Measurements from ENCODE around the gene SNX2.
"Not testable (repeated sequence)": the region's sequence is repeated elsewhere in the genome, so short reads cannot be mapped to it uniquely, and the experiment has no call there.

The SNX2 gene

DNA sequence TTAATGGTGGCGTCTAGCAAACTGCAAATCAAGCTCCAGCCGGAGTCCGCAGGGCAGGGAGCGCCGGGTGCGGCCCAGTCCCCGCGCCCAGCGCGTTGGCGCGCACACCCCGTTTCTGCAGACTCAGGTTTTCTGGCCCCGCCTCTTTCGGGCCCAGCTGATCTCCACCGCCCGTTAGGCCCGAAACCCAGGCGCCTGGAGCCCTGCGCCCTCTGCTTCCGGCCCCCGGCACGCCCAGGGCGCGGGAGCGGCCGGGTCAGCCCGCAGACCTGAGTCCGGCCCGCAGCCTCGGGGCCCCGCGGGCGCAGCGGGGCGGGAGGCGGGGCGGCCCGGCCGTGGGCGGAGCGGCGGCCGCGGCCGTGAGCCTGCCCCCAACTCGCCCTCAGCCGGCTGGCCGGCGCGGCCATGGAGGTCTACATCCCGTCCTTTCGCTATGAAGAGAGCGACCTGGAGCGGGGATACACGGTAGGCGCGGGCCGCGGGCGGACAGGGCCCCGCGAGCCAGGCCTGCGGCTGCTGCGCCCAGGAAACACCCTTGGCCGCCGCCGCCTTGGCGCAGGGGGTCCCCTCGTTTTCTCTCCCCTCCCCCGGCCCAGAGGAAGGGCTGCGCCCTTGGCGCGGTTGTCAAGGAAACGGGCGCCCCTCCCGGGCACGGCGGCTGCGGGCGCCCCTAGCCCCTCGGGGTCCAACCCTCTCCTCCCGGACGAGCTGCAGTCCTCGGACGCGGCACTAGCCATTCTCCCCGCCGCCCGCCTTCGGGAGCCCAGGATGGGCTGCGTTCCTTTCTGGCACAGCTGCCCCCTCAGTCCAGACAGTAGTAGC is 70.6 kb downstream of the SNX2 start, which contains the start of gene SNX24:
TSS of gene SNX24 (plus strand) at position 385 of the 822 bp plus-strand sequence. CDS start at position 406, 21 bp downstream.
- DNase-seq = peak; percentile 82

DNA sequence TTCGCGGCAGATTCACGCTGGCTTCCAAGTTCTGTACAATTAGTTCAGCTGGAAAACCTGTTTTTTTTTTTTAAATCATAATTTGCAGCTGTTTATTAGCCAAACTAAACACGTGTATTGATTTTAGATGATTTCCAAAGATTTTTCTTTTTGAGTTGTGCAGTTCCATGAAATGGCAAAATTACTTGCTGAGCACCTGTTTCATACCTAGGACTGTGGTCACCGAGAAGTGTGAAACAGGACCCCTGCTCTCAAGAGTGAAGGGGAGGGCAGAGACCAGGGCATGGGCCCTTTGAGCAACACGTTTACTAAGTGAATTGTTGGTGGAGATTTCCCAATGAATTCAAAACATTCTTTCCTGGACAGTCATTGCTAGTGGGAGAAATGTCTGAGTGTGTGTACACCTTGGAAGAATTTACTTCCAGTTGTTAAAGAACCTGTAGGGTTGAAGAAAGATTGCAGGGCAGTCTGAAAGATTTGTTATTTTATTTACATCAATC is 71.2 kb downstream of the SNX2 start:
- no peak for DNase-seq

DNA sequence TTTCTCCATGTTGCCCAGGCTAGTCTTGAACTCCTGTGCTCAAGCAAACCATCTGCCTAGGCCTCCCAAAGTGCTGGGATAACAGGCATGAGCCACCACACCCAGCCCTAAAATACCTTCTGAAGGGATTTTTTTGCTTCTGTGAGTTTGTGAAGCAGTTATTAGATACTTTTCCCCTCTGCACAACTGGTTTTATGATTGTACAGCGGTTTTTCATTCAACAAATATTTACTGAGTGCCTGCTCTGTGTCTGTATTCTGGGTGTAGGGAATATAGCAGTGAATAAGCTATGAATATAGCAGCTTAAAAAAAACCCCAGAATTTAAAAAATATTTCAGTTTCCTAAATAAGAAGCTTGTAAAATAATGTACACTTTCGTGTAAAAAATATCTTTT is 72.8 kb downstream of the SNX2 start:
- no peak for DNase-seq

DNA sequence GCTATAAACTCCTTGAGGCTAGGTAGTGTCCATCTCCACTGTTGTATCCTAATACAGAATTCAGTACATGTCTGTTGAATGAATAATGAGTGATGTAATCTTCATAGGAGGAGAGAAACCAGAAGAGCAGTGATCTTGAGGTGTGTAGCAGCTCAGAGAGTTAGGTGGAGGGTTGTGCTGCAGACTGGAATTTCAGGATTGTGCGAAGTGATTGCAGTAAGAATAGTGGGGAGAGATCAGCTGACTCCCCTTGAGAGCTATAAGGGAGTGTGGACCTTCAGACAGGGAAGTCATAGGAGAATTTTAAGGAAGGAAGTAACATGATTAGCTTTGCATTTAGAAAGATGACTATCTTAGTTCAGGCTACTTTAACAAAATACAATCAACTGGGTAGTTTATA is 74.9 kb downstream of the SNX2 start:
- DNase-seq = no peak

DNA sequence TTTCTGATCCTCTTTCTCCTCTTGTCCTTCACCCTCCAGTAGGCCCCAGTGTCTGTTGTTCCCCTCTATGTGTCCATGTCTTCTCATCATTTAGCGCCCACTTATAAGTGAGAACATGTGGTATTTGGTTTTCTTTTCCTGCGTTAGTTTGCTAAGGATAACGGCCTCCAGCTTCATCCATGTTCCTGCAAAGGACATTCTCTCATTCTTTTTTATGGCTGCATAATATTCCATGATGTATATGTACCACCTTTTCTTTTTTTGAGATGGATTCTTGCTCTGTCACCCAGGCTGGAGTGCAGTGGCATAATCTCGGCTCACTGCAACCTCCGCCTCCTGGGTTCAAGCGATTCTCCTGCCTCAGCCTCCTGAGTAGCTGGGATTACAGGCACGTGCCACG is 82.7 kb downstream of the SNX2 start:
- DNase-seq = not testable (repeated sequence)

DNA sequence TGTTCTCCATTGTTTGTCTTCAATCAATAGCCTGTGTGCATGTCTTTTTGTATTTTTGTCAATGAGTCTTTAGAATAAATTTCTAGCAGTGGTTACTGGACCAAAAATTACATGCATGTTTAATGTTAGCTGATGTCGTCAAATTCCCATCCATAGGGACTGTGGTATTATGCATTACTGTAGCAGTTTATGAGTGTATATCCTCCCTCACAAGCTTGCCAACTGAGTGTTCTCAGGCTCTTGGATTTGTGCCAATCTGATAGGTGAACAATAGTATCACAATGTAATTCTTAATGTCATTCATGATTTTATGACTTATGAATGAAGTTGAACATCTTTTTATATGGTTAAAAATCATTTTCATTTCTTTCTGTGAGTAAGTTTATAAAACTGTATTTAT is 83.6 kb downstream of the SNX2 start:
- DNase-seq = no peak

DNA sequence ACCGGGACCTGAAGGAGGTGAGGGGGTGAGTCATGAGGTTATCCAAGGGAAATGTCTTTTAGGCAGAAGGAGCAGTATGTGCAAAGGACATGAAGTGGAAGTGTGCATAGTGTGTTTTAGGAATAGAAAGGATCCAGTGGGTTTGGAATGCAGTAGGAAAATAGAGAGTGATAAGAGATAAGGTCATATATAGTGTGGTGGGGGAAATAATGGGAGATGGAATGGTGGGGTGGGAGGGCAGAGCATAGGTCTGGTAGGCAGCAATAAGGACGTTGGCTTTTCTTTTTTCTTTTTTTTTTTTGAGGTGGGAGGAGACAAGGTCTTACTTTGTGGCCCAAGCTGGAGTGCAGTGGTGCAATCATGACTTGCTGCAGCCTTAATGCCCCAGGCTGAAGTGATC is 88.4 kb downstream of the SNX2 start:
- no peak for DNase-seq

DNA sequence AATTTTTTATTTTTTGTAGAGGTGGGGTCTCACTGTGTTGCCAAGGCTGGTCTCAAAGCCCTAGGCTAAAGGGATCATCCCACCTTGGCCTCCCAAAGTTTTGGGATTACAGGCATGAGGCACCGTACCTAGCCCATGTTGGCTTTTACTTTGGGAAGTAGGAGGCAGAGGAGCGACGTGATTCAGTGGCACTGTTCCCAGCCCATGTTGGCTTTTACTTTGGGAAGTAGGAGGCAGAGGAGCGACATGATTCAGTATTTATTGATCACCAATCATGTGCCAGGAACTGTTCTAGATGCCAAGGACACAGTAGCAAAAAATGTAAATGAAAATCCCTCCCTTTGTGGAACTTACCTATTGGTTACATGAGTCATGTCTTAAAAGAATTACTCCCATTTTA is 88.8 kb downstream of the SNX2 start:
- no peak for DNase-seq

DNA sequence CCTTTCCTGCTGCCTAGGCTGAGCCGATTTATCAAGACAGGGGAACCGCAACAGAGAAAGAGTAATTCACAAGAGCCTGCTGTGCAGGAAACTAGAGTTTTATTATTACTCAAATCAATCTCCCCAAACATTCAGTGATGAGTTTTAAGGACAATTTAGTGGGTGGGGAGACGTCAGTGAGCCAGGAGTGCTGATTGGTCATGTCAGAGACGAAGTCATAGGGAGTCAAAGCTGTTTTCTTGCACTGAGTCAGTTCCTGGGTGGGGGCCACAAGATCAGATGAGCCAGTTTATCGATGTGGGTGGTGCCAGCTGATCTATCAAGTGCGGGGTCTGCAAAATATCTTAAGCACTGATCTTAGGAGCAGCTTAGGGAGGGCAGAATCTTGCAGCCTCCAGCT is 89.5 kb downstream of the SNX2 start:
- DNase-seq = no peak

DNA sequence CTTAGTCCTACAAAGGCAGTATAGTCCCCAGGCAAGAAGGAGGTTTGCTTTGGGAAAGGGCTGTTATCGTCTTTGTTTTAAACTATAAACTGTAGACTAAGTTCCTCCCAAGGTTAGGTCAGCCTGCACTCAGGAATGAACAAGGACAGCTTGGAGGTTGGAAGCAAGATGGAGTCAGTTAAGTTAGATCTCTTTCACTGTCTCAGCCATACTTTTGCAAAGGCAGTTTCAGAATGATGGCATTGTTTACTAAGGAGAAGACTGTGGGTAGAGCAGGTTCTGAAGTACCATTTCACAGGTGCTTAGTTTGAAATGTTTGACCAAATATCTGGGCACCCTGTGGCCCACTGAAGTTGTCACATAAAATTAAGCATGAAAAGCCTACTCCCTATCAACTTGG is 90.0 kb downstream of the SNX2 start:
- no peak for DNase-seq

DNA sequence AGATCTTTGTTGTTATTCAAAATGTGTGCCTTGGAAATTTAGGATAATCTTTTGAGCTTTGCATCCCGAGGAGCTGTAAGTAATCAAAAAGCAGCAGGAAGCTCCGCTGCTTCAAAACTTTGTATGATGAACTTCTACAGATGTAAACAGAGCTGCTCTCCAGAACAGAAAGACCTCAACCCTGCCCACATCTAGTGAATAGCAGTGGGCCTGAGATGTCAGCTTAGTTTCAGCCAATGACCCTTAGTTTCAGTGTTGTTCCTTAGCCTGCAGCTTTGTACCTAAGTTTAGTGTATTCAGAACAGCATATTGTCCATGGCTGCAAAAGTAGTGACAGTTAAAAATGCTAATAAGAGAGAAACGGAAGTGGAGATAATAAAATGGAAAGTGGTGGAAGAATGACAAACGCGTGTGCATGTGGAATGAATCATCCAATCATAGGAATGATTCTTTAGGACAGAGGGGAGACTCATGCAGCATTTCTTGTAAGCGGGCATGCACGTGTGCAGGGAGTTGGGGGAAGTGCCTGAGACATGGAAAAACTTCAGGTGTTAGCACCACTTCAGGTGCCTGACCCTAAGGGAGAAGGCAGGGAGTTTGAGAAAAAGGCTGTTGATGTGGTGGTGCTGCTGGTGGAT is 95.5 kb downstream of the SNX2 start:
- DNase-seq = no peak

DNA sequence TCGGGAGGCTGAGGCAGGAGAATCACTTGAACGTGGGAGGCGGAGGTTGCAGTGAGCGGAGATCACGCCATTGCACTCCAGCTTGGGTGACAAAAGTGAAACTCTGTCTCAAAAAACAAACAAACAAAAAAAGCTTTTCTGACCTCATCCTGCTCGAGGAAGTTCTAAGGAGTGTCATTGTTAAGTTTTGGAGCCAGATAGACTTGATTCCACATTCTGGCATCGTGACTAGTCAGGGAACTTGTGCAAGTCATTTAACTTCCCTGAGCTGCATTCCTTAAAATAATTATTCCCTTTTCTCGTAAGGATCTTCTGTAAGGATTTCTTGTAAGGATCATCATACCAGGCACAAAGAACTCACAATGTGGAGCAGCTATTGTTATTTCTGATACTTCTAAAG is 96.8 kb downstream of the SNX2 start:
- no peak for DNase-seq

DNA sequence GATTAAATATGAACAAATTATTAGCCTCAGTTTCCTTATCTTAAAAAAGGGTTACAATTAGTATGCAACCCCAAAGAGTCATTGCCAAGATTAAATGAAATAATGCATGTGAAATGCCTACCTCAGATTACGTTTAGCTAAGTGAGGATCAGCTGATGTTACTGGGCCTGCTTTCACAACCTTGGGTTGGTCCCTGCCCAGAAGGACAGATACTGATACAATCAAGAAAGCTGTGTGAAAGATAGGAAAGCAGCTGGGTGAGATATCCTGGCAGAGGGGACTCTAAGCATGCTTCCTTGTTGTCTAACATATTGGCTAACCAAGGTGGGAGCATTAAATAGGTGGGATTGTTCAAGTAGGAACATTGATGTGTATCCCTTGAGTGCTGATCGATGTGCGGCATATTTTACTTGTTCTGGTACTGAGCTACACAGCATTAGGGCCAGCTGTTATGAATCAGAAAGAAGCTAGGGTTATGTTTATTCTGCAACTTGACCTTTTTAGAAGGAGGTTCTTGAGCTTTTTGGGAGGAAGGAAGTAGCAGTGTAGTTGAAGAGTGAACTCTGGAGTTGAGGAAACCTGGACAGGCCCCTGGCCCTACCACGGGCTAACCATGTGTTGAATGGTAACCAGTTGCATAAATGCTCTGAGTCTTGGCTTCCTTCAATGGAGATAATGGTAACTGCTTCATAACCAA is 99.4 kb downstream of the SNX2 start:
- DNase-seq = no peak

DNA sequence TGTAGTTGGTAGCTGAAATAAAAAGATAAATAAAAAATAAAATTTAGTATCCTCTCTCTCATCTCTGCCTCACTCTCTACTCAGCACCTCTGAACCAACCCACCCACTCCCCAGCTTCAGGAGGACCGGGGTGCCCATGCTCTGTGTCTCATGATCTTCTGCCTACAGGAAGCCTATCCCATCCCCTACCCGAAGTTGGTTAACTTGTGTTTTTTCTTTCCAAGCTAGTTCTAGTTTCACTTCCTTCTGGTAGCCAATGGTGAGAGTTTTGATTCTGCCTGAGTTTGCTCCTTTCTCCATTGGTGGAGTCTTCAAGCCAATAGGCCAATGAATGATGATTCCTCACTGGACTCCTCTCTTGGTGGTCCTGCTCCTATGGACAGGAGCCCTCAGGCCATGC is 102.6 kb downstream of the SNX2 start:
- no peak for DNase-seq

DNA sequence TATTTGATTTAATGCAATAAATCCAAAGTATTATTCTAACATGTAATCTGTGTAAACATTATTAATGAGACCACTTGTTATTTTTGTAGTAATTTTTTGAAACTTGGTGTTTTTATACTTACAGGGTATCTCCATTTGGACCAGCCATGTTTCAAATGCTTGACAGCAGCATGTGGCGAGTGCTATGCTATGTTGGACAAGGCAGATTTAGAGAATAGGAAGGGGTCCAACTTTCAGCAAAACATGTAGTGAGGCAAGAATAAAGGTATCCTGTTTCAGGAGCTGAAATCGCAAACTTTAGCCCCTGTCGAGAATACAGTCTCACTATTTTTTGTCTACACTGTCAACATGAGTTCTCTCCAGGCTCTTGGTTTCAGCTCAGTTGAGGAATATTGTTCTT is 104.2 kb downstream of the SNX2 start:
- no peak for DNase-seq
